BLaER1 (cell line): ENCODE measurements around the gene ELP2.
A peak's percentile ranks its signal among the peaks of the same experiment; 100 is the strongest.
"Not testable (repeated sequence)": the region's sequence is repeated elsewhere in the genome, so short reads cannot be mapped to it uniquely, and the experiment has no call there.

Source experiments
- H3K27ac ChIP-seq: shearing (Covaris generic); formaldehyde crosslinking; 2 replicates; pipeline ENCODE4 v1.8.1; 2022
- H3K27me3 ChIP-seq: shearing (Covaris generic); formaldehyde crosslinking; 2 replicates; pipeline ENCODE4 v1.8.1; 2022
- H3K36me3 ChIP-seq: shearing (Covaris generic); formaldehyde crosslinking; 2 replicates; pipeline ENCODE4 v1.8.1; 2022
- H3K4me1 ChIP-seq: shearing (Covaris generic); formaldehyde crosslinking; 2 replicates; pipeline ENCODE4 v1.8.1; 2022
- H3K4me2 ChIP-seq: shearing (Covaris generic); formaldehyde crosslinking; 2 replicates; pipeline ENCODE4 v1.8.1; 2022
- H3K4me3 ChIP-seq: shearing (Covaris generic); formaldehyde crosslinking; 2 replicates; pipeline ENCODE4 v1.8.1; 2022
- H3K9ac ChIP-seq: shearing (Covaris generic); formaldehyde crosslinking; 2 replicates; pipeline ENCODE4 v1.8.1; 2022
- H3K9me3 ChIP-seq: shearing (Covaris generic); formaldehyde crosslinking; 2 replicates; pipeline ENCODE4 v1.8.1; 2022
- H4K20me1 ChIP-seq: shearing (Covaris generic); formaldehyde crosslinking; 2 replicates; pipeline ENCODE4 v1.8.1; 2022
- Cebpa-rat ChIP-seq: shearing (Covaris generic); IDR thresholded peaks from 2 replicates; pipeline ENCODE4 v1.8.1; 2022

Gene ELP2, protein sequence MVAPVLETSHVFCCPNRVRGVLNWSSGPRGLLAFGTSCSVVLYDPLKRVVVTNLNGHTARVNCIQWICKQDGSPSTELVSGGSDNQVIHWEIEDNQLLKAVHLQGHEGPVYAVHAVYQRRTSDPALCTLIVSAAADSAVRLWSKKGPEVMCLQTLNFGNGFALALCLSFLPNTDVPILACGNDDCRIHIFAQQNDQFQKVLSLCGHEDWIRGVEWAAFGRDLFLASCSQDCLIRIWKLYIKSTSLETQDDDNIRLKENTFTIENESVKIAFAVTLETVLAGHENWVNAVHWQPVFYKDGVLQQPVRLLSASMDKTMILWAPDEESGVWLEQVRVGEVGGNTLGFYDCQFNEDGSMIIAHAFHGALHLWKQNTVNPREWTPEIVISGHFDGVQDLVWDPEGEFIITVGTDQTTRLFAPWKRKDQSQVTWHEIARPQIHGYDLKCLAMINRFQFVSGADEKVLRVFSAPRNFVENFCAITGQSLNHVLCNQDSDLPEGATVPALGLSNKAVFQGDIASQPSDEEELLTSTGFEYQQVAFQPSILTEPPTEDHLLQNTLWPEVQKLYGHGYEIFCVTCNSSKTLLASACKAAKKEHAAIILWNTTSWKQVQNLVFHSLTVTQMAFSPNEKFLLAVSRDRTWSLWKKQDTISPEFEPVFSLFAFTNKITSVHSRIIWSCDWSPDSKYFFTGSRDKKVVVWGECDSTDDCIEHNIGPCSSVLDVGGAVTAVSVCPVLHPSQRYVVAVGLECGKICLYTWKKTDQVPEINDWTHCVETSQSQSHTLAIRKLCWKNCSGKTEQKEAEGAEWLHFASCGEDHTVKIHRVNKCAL

GRCh38 chr18:36129300-36130038, at the start of gene ELP2, which contains the start of gene SLC39A6:
TSS of gene ELP2 (plus strand) at chr18:36129899. CDS start at chr18:36129934, 35 bp downstream.
TSS of gene SLC39A6 (minus strand) at chr18:36129340. CDS start at chr18:36127007, 2,333 bp downstream.
- TF ChIP-seq Cebpa-rat: no peak
- H3K4me3 ChIP-seq: peak within 1 kb of the TSS; percentile 91
- peaks cover 41% of the 10 kb centered on the region for H3K36me3 ChIP-seq
- no peaks in the 10 kb centered on the region for H3K27me3 ChIP-seq
- peak within 1 kb of the TSS; percentile 98 for H3K9ac ChIP-seq
- peaks cover 82% of the 10 kb centered on the region for H4K20me1 ChIP-seq
- H3K27ac ChIP-seq: peak within 1 kb of the TSS; percentile 98
- H3K4me1 ChIP-seq: peaks cover 38% of the 10 kb centered on the region
- H3K9me3 ChIP-seq: no peaks in the 10 kb centered on the region
- H3K4me2 ChIP-seq: peak within 1 kb of the TSS; percentile 88

- H3K27me3 ChIP-seq, H3K4me2 ChIP-seq, H4K20me1 ChIP-seq, H3K4me3 ChIP-seq, H3K36me3 ChIP-seq, H3K9ac ChIP-seq, H3K27ac ChIP-seq: not testable (repeated sequence)
- Histone ChIP-seq H3K9me3 (peaks cover 46% of the 10 kb centered on the region), H3K4me1 (peaks cover 11% of the 10 kb centered on the region)
These were observed 48.6 kb upstream of the ELP2 start for GRCh38 chr18:36081118-36081517.

GRCh38 chr18:36083729-36084128, 46.0 kb upstream of the ELP2 start:
- Histone ChIP-seq H3K4me1 (peaks cover 5% of the 10 kb centered on the region; the same call in 1 of the 2 replicates), H4K20me1 (no peaks in the 10 kb centered on the region), H3K36me3 (no peaks in the 10 kb centered on the region), H3K9ac (no peak overlapping the region), H3K4me3 (no peak overlapping the region), H3K27me3 (no peaks in the 10 kb centered on the region), H3K9me3 (peaks cover 37% of the 10 kb centered on the region), H3K4me2 (no peak overlapping the region), H3K27ac (no peak overlapping the region)
- TF ChIP-seq Cebpa-rat: no peak

- peaks cover 5% of the 10 kb centered on the region; the same call in 1 of the 2 replicates for H3K4me1 ChIP-seq
- peaks cover 23% of the 10 kb centered on the region for H3K9me3 ChIP-seq
- no peaks in the 10 kb centered on the region for H3K27me3 ChIP-seq
- no peak overlapping the region for H3K9ac ChIP-seq
- no peak for TF ChIP-seq Cebpa-rat
- H3K36me3 ChIP-seq: no peaks in the 10 kb centered on the region
- H3K4me2 ChIP-seq: no peak overlapping the region
- no peaks in the 10 kb centered on the region for H4K20me1 ChIP-seq
- no peak overlapping the region for H3K27ac ChIP-seq
- H3K4me3 ChIP-seq: no peak overlapping the region
These were observed 44.5 kb upstream of the ELP2 start for GRCh38 chr18:36085195-36085594.

DNA sequence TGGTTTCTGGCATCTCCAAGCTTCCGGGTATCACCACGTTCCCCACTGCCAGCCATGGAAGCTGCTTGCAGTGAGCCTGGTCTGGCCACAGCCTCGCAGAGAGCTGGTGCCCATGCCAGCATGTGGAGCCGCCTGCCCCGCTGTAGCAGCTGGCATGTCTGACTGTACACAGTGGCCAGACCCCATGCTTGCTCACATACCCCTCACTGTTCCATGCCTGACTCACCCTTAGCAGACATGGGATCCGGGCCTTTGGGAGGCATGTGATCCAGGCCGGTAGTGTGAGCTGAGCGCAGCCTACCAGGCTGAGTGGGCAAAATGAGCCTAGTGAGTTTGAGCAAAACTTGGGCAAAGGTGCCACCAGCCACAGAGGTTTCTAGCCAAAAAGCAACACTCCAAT, 43.5 kb upstream of the ELP2 start:
- Histone ChIP-seq H3K27me3 (no peaks in the 10 kb centered on the region), H3K36me3 (no peaks in the 10 kb centered on the region), H3K4me1 (peaks cover 5% of the 10 kb centered on the region; the same call in 1 of the 2 replicates), H3K27ac (no peak overlapping the region), H3K4me3 (no peak overlapping the region), H3K4me2 (no peak overlapping the region), H3K9ac (no peak overlapping the region), H3K9me3 (peaks cover 14% of the 10 kb centered on the region), H4K20me1 (no peaks in the 10 kb centered on the region)
- no peak for TF ChIP-seq Cebpa-rat

- H3K27ac ChIP-seq: no peak overlapping the region
These were observed 41.4 kb upstream of the ELP2 start for GRCh38 chr18:36088256-36088655.

DNA sequence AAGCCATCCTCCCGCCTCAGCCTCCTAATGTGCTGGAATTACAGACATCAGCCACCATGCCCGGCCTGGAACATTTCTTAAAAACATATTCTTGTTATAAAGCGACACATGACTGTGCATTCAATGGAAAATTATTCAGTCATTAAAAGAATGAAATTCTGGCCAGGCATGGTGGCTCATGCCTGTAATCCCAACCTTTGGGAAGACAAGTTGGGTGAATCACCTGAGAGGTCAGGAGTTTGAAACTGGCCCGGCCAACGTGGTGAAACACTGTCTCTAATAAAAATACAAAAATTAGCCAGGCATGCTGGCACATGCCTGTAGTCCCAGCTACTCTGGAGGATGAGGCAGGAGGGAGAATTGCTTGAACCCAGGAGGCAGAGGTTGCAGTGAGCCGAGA, 40.7 kb upstream of the ELP2 start:
- Histone ChIP-seq H3K36me3 (no peaks in the 10 kb centered on the region), H3K27me3 (no peaks in the 10 kb centered on the region), H3K27ac (no peak overlapping the region), H3K4me2 (no peak overlapping the region), H3K4me1 (peaks cover 16% of the 10 kb centered on the region), H4K20me1 (no peaks in the 10 kb centered on the region), H3K9ac (no peak overlapping the region), H3K9me3 (peaks cover 9% of the 10 kb centered on the region; the same call in 1 of the 2 replicates), H3K4me3 (no peak overlapping the region)
- no peak for TF ChIP-seq Cebpa-rat

More at GRCh38 chr18:36088256-36088655, 41.4 kb upstream of the ELP2 start:
- Histone ChIP-seq H3K36me3 (no peaks in the 10 kb centered on the region), H3K27me3 (no peaks in the 10 kb centered on the region), H3K4me3 (no peak overlapping the region), H3K9ac (no peak overlapping the region), H3K4me2 (no peak overlapping the region), H3K4me1 (peaks cover 18% of the 10 kb centered on the region), H4K20me1 (no peaks in the 10 kb centered on the region), H3K9me3 (peaks cover 9% of the 10 kb centered on the region; the same call in 1 of the 2 replicates)
- no peak for TF ChIP-seq Cebpa-rat

- H3K27ac ChIP-seq, H3K36me3 ChIP-seq, H4K20me1 ChIP-seq, H3K4me3 ChIP-seq, H3K27me3 ChIP-seq, H3K9me3 ChIP-seq, H3K9ac ChIP-seq: not testable (repeated sequence)
- Histone ChIP-seq H3K4me2 (peak overlapping the region; percentile 39), H3K4me1 (peaks cover 16% of the 10 kb centered on the region)
These were observed 37.6 kb upstream of the ELP2 start for GRCh38 chr18:36092116-36092515.

DNA sequence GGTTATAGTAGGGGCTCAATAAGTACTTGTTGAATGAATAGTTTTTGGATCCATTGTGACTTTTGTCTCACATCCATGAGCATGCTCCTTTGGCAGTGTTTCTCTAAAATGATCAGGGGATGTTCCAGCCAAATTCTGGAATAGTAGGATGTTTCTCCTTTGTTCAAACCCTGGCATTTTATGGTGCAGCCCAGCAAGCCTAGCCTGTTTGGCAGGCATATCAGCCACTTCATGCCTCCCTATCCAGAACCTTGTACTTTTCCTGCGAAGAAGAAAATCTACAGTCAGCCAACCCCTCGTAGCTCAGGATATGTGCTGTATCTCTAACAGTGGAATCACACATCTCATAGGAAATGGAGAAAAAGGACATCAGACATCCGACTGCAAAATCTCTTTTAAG, 35.3 kb upstream of the ELP2 start:
- no peak overlapping the region for H3K27ac ChIP-seq
- H3K4me3 ChIP-seq: no peak overlapping the region
- H3K4me2 ChIP-seq: no peak overlapping the region
- H3K36me3 ChIP-seq: no peaks in the 10 kb centered on the region
- H3K9ac ChIP-seq: no peak overlapping the region
- H3K27me3 ChIP-seq: no peaks in the 10 kb centered on the region
- TF ChIP-seq Cebpa-rat: no peak
- H4K20me1 ChIP-seq: no peaks in the 10 kb centered on the region
- H3K9me3 ChIP-seq: no peaks in the 10 kb centered on the region
- peaks cover 16% of the 10 kb centered on the region for H3K4me1 ChIP-seq
